Kidney tubule cell (primary cell): ENCODE results near the gene PLXNB2.
"Not testable (repeated sequence)": the region's sequence is repeated elsewhere in the genome, so short reads cannot be mapped to it uniquely, and the experiment has no call there.

Experiments used
- DNase-seq: peaks from one replicate; pipeline ENCODE4 v3.0.0-alpha.2; 2018; ENCODE audit warnings: low spot score

The PLXNB2 gene

GRCh38 chr22:50326956-50327710 lies 19.7 kb upstream of the PLXNB2 start, which contains the start of gene DENND6B:
TSS of gene DENND6B (minus strand) at chr22:50327012. CDS start at chr22:50326988, 24 bp downstream.
- peak; percentile 86 for DNase-seq

- DNase-seq, result no peak
These were observed 18.9 kb upstream of the PLXNB2 start for GRCh38 chr22:50326225-50326955.

- DNase-seq, result no peak
These were observed 18.2 kb upstream of the PLXNB2 start for GRCh38 chr22:50325444-50326224.

DNA sequence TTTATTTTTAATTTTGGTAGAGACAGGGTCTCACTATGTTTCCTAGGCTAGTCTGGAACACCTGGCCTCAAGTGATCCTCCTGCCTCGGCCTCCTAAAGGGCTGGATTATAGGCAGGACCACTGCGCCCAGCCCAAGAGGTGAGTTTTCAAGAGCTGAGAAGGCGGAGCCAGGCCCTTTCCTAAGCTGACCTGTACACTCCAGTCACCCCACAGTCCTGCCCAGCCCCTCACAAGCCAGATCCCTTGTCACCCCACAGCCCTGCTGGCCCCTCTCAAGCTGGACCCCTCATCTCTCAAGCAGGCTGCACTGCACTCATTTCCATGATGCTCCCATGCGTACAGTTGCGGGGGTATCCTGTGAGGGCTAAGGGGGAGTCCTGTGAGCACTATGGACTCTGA lies 16.5 kb upstream of the PLXNB2 start:
- no peak for DNase-seq

- not testable (repeated sequence) for DNase-seq
These were observed 15.1 kb upstream of the PLXNB2 start for GRCh38 chr22:50322382-50323104.

DNA sequence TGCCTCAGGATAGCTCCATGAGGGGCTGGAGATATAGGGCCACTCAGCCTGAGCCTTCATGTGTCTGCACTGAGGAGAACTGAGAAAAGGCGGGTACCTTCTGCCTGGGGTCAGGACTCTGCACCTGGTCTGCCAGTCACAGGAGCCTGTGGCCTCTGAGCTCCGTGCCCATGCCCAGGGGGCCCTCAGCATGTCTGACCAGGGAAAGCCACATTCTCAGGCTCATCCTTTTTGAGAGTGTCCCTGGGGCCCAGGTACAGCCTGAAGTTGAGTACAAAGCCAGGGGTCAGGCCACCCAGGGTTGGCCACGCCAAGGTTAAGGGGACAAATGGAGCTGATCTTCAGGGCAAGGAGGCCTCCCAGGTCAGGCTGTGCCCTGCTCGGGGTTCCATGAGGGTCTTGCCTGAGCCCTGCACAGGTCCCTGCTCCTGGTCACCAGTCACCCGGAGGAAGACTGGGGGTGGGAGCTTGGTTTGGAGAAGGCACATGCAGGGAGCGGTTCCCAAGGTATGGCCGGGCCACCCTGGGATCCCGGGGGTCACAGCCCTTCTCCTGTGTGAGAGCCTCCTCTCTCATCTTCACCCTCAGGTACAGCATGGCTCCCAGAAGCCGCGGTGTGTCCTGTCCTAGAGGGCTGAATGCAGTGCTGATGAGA lies 13.4 kb upstream of the PLXNB2 start:
- DNase-seq, result no peak

- DNase-seq, result no peak
These were observed 12.7 kb upstream of the PLXNB2 start for GRCh38 chr22:50320116-50320515.

DNA sequence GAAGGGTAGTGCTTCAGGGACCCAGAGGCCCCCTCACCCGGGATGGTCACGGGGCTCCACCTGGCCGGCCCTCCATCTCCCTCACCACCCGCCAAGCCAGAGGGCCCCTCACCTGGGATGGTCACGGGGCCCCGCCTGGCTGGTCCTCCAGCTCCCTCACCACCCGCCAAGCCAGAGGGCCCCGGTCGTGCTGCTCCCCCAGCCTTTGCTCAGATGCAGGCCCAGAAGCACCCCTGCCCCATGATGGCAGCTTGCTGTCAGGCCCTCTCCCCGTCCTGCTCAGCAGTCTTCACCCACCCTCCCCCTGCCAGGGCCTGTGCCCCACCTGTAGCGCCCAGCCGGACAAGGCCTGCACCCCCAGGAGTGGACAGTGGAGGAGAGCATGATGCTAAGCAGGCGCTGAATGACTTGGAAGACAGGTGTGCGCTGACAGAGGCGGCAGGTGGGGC lies 12.1 kb upstream of the PLXNB2 start:
- DNase-seq, result no peak

GRCh38 chr22:50318698-50319411 lies 11.4 kb upstream of the PLXNB2 start:
- DNase-seq, result no peak

DNA sequence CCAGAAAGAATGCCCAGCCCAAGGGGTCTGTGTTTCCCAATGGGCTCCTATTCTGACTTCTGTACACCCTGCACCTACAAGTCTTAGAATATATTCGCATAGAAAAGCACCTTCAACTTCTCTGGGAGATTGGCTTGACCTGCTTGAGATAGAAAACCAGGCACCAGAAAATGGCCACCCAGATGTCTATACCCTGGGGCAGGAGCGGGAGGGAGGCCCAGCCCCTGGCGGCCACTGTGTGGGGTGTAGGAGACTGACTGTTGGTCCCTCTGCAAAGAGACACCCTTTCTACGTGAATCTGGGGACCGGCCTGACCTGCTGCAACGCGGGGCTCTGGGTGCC lies 10.9 kb upstream of the PLXNB2 start:
- DNase-seq, result no peak

GRCh38 chr22:50317674-50318073 lies 10.2 kb upstream of the PLXNB2 start:
- no peak for DNase-seq

- DNase-seq, result no peak
These were observed 9.7 kb upstream of the PLXNB2 start for GRCh38 chr22:50317178-50317577.

DNA sequence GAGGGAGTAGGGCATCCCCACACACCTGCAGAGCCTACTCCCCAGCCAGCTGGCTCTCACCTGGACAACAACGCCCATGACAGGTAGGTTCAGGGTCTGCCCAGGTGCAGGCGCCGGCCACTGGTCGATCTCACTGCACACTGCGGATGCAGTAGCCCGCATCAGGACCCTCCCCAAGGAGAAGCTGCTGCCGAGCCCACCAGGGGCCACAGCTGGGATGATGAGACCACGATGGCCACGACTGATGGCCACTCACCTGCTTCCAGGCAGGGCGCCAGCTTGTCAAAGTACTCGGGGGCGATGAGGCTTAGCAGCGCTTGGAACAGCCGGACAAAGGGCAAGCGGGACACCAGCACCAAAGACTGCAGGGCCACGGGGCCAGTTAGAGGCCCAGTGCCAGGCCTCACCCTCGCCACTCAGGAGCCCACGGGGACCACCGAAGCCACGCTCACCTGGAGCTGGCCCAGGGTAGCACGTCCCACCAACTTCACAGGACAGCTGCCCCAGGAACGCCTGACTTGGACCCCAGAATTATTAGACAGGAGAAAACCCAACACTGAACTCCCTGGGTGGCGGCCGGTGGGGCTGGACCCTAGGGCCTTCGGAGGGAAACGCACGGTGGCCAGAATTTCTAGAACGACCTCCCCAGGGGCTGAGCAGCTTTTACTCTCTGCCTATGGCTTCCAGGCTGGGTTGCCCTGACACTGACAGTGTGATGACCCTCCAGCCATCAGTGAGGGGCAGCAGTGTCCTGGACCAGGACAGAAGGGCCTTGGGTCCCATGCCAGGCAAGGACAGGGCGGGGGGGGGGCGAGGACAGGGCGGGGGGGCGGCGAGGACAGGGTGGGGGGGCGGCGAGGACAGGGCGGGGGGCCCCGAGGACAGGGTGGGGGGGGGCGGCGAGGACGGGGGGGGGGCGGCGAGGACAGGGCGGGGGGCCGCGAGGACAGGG lies 8.9 kb upstream of the PLXNB2 start:
- DNase-seq, result no peak

DNA sequence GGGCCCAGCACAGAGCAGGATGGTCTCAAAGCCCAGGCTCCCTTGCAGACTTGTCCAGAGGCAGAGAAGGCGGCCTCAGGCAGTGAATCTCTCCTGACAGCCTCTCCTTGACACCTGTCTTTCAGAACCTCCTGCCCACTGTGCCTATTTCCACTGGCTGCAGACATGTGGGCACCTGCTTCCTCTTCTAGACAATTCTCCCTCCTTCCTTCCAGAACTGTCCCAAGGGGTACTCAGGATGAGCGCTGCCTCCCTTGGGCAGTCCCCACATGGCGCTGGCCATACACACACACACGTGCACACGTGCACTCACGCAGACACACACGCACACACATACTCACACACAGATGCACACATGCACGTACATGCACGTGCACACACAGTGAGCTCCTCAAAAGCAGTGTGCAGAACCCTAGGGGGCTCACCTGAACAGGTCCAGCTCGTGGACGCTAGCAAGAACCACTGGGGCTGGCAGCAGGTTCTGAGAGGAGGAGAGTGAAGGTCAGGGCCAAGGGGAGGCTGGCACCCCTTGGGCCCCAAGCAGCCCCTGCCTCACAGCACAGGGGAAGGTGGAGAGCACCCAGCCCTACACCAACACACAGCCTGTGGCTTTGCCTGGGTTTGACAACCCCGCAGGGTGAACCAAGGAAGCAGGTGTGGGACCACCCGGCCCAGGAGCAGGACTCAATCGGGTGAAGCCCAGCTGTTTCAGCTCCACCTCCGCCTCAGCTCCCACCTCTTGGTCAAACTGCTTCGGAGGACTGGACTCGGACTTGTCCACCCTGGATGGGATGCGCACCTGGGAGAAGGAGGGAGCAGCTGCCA lies 8.1 kb upstream of the PLXNB2 start:
- no peak for DNase-seq

GRCh38 chr22:50314455-50315288 lies 7.2 kb upstream of the PLXNB2 start:
- no peak for DNase-seq

- DNase-seq, result no peak
These were observed 6.6 kb upstream of the PLXNB2 start for GRCh38 chr22:50314081-50314454.

- DNase-seq, result no peak
These were observed 6.2 kb upstream of the PLXNB2 start for GRCh38 chr22:50313600-50313999.

DNA sequence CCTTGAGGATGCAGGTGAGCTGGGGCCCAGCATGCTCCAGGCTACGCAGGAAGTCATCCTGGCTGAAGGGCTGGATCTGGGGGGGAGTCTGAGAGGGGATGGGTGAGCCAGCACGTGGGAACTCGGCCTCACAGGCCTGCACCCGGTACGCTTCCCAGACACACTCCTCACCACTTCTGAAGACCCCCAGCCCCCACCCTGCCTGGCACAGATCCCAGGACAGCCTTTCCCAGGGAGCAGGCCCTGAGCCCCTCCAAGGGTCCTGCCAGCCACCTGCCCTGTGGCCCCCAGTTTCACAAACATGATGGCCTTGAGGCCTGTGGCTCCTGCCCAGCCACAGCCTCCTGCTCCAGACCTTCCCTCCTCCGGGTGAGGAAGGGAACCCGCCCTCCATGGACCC lies 5.6 kb upstream of the PLXNB2 start:
- DNase-seq, result no peak
